HCT116 (cell line): ENCODE measurements around the gene COL26A1. TPM values are rescaled to one million over a fixed set of nuclear protein-coding genes. Genes with fewer than 3 reads are reported as not detected.
A peak's percentile ranks its signal among the peaks of the same experiment; 100 is the strongest.

Experiments
- ATAC-seq: fragments of 200-7000 bp; cut with Tn5 transposase; 2 replicates; pipeline ENCODE4 v1.9.1; 2020; ENCODE audit warnings: mild to moderate bottlenecking, moderate library complexity
- BruUV-seq: library from RNA; stranded (reverse); fragments of 400-500 nt; replicated peaks from 2 replicates; lab custom pipeline; 2021; lab: Mats Ljungman, UMichigan
- CTCF ChIA-PET: fragments of 300-600 bp; sonication (Branson Sonifier 250); formaldehyde crosslinking; loops from one replicate; lab custom pipeline; 2021; ENCODE audit warnings: antibody characterized with exemption; lab: Charles Lee
- POLR2A ChIA-PET: fragments of 300-600, 350-600 bp; sonication (Branson Sonifier 250); formaldehyde crosslinking; loops from one replicate; lab custom pipeline; 2021; ENCODE audit warnings: antibody characterized with exemption; lab: Charles Lee
- RAD21 ChIA-PET, 2 experiments: fragments of 300-600 bp; sonication (Branson Sonifier 250); formaldehyde crosslinking; loops; one replicate each; lab custom pipeline; 2023; ENCODE audit warnings: low total read pairs in 2 of 2; ENCODE audit not compliant: uncharacterized antibody in 2 of 2, unreplicated experiment in 2 of 2, low non-redundant PET in 1 of 2; lab: Charles Lee
- DNase-seq: peaks from one replicate; pipeline ENCODE4 v3.0.0-alpha.2; 2010; ENCODE audit warnings: low read depth, low spot score
- H2AFZ ChIP-seq: fragments of 200-600 bp; shearing (Covaris generic), sonication (generic); 2 replicates; pipeline ENCODE4 v1.6.1; 2017; ENCODE audit warnings: low read depth, mixed run types, mixed read lengths, antibody characterized with exemption, low read length; ENCODE audit not compliant: poor library complexity, severe bottlenecking
- H3K27ac ChIP-seq: 2 replicates; pipeline ENCODE4 v1.5.1; 2012; ENCODE audit warnings: low read depth, low read length
- H3K27me3 ChIP-seq: fragments of 200-600 bp; sonication (generic); 2 replicates; pipeline ENCODE4 v1.6.1; 2016; ENCODE audit warnings: mixed run types, low read length, mixed read lengths; ENCODE audit not compliant: insufficient read depth
- H3K36me3 ChIP-seq, 2 experiments: fragments of 200-500 bp in 1 of 2; fragments of 200-600 bp in 1 of 2; sonication (Bioruptor generic) in 1 of 2; sonication (generic) in 1 of 2; 2 replicates each; pipeline versions ENCODE4 v1.5.1 to v1.6.1; 2014 to 2016; ENCODE audit warnings: low read length in 2 of 2, inconsistent platforms in 1 of 2, mixed read lengths in 1 of 2, mixed run types in 1 of 2; ENCODE audit not compliant: insufficient read depth in 2 of 2, control insufficient read depth in 1 of 2
- H3K4me1 ChIP-seq, 2 experiments: fragments of 200-600 bp in 1 of 2; sonication (generic) in 1 of 2; 2 replicates each; pipeline versions ENCODE4 v1.5.1 to v1.6.1; 2012 to 2017; ENCODE audit warnings: low read length in 2 of 2, inconsistent platforms in 1 of 2, mild to moderate bottlenecking in 1 of 2, mixed read lengths in 1 of 2, mixed run types in 1 of 2, moderate library complexity in 1 of 2; ENCODE audit not compliant: insufficient read depth in 2 of 2, control insufficient read depth in 1 of 2
- H3K4me2 ChIP-seq: fragments of 200-600 bp; sonication (generic); 2 replicates; pipeline ENCODE4 v1.6.1; 2017; ENCODE audit warnings: mixed run types, low read length, mixed read lengths
- H3K4me3 ChIP-seq, 2 experiments: fragments of 200-600 bp in 1 of 2; sonication (generic) in 1 of 2; replicated peaks in 1 of 2; 2 replicates each; pipeline ENCODE4 v1.5.1; 2011 to 2016; ENCODE audit warnings: low read length in 2 of 2, control low read depth in 1 of 2, low read depth in 1 of 2, mild to moderate bottlenecking in 1 of 2, mixed read lengths in 1 of 2, mixed run types in 1 of 2
- H3K79me2 ChIP-seq: fragments of 200-600 bp; sonication (generic); 2 replicates; pipeline ENCODE4 v1.6.1; 2017; ENCODE audit warnings: mild to moderate bottlenecking, mixed run types, low read length, moderate library complexity, mixed read lengths; ENCODE audit not compliant: insufficient read depth
- H3K9ac ChIP-seq: fragments of 200-600 bp; sonication (generic); 2 replicates; pipeline ENCODE4 v1.6.1; 2016; ENCODE audit warnings: low read length, mixed read lengths
- H3K9me2 ChIP-seq: fragments of 200-600 bp; sonication (generic), shearing (Covaris generic); 2 replicates; pipeline ENCODE4 v1.6.1; 2017; ENCODE audit warnings: mixed run types, mild to moderate bottlenecking, moderate library complexity; ENCODE audit not compliant: insufficient read depth
- H3K9me3 ChIP-seq, 2 experiments: fragments of 200-500 bp in 1 of 2; fragments of 200-600 bp in 1 of 2; sonication (Bioruptor generic) in 1 of 2; sonication (generic) in 1 of 2; 2 replicates each; pipeline ENCODE4 v1.6.1; 2014 to 2017; ENCODE audit warnings: low read length in 2 of 2, mixed read lengths in 2 of 2, inconsistent platforms in 1 of 2, low read depth in 1 of 2, mild to moderate bottlenecking in 1 of 2, mixed run types in 1 of 2, moderate library complexity in 1 of 2; ENCODE audit not compliant: control insufficient read depth in 1 of 2, insufficient read depth in 1 of 2
- H4K20me1 ChIP-seq: fragments of 200-600 bp; sonication (generic), shearing (Covaris generic); 2 replicates; pipeline ENCODE4 v1.6.1; 2017; ENCODE audit warnings: mixed run types, mild to moderate bottlenecking, moderate library complexity; ENCODE audit not compliant: insufficient read depth
- ATF3 ChIP-seq: IDR thresholded peaks from 2 replicates; pipeline ENCODE4 v1.6.1; 2012
- CEBPB ChIP-seq: IDR thresholded peaks from 2 replicates; pipeline ENCODE4 v1.6.1; 2012; ENCODE audit warnings: low read depth
- CTCF ChIP-seq, 3 experiments: fragments of 200-600 bp in 1 of 3; sonication (generic) in 1 of 3; IDR thresholded peaks in 2 of 3; conservative IDR thresholded peaks in 1 of 3; 2 replicates each; pipeline ENCODE4 v1.5.1; 2012 to 2017; ENCODE audit warnings: low read depth in 2 of 3, low read length in 2 of 3, antibody characterized with exemption in 1 of 3, borderline replicate concordance in 1 of 3, control low read depth in 1 of 3, mild to moderate bottlenecking in 1 of 3, mixed read lengths in 1 of 3, mixed run types in 1 of 3, moderate library complexity in 1 of 3; ENCODE audit not compliant: insufficient read depth in 1 of 3
- EGR1 ChIP-seq: IDR thresholded peaks from 2 replicates; pipeline ENCODE4 v1.6.1; 2012; ENCODE audit warnings: low read depth
- ELF1 ChIP-seq: IDR thresholded peaks from 2 replicates; pipeline ENCODE4 v1.6.1; 2012; ENCODE audit warnings: low read depth, borderline replicate concordance
- EZH2 ChIP-seq: fragments of 200-600 bp; sonication (generic); IDR thresholded peaks from 2 replicates; pipeline ENCODE4 v1.6.1; 2017; ENCODE audit warnings: antibody characterized with exemption, mixed run types
- FOSL1 ChIP-seq: IDR thresholded peaks from 2 replicates; pipeline ENCODE4 v1.6.1; 2012; ENCODE audit warnings: low read depth
- JUND ChIP-seq: IDR thresholded peaks from 2 replicates; pipeline ENCODE4 v1.6.1; 2012
- POLR2AphosphoS5 ChIP-seq: IDR thresholded peaks from 2 replicates; pipeline ENCODE4 v1.6.1; 2011; ENCODE audit warnings: mild to moderate bottlenecking, low read depth, low read length, moderate library complexity
- RAD21 ChIP-seq: IDR thresholded peaks from 2 replicates; pipeline ENCODE4 v1.6.1; 2012; ENCODE audit warnings: low read depth, mild to moderate bottlenecking
- SIN3A ChIP-seq: IDR thresholded peaks from 2 replicates; pipeline ENCODE4 v1.6.1; 2012; ENCODE audit warnings: low read depth
- SP1 ChIP-seq: IDR thresholded peaks from 2 replicates; pipeline ENCODE4 v1.6.1; 2012; ENCODE audit warnings: low read depth
- TCF7L2 ChIP-seq: IDR thresholded peaks from 2 replicates; pipeline ENCODE4 v1.7.0; 2011; ENCODE audit warnings: borderline replicate concordance, inconsistent platforms; ENCODE audit not compliant: insufficient read depth, insufficient read length; ENCODE audit errors: extremely low read depth
- YY1 ChIP-seq: IDR thresholded peaks from 2 replicates; pipeline ENCODE4 v1.6.1; 2011; ENCODE audit warnings: low read length, low read depth, moderate library complexity, mild to moderate bottlenecking; ENCODE audit not compliant: insufficient replicate concordance; ENCODE audit errors: extremely low read depth
- ZFX ChIP-seq: fragments of 450-650 bp; IDR thresholded peaks from 2 replicates; pipeline ENCODE4 v1.6.1; 2017
- intact Hi-C: fragments of 100-400 bp; cut with micrococcal nuclease; formaldehyde crosslinking; loops from 2 replicates; pipeline ENCODE4 v1.10.0; 2022
- total RNA-seq: library from RNA; stranded (reverse); gene quantifications from one replicate; pipeline ENCODE4 v1.2.1, GENCODE V29; 2021; ENCODE audit not compliant: unreplicated experiment
- TF ChIP-seq, protein P1 (sequence below): IDR thresholded peaks from 2 replicates; pipeline ENCODE4 v1.6.1; 2012

Gene COL26A1
- total RNA-seq, 1 experiment from 2014 or later: 0.27 TPM

DNA sequence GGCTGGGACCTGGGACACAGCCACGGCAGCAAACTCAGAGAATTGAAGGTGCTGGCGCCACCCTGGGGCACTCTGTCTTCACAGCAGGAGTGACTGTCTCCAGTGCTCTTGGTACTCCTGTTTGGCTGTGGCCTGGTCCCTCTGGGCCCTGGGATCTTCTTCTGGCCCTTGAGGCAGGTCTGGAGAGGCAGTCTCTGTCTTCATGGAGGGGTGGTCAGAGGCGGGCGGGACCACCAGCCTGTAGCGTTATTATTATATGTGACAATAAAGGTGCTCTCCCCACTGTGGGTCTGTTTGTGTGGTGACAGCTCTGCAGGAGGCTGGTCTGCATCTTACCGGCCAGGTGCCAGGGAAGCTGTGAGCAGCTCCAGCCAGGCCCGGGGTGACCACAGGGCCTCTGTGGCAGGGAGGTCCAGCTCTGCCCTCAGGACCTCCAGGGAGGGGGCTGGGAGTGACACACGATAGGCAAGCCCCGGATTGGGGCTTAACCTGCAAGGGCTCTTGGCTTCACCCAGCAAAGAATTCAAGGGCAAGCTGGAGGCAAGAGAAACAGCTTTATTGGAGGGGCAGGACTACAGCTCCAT lies 196.2 kb downstream of the COL26A1 start:
- no TSS peak for BruUV-seq
- peak; percentile 22 to 37 (median 36); a peak in 4 of 6 replicates for TF ChIP-seq CTCF (IDR thresholded peaks at IDR 0.05 in 2 of 3, conservative IDR thresholded peaks at IDR 0.05 in 1 of 3; ENCODE audit: borderline replicate concordance in 1 of 3, insufficient read depth in 1 of 3, low read depth in 2 of 3, low read length in 2 of 3)
- TF ChIP-seq ELF1: no peak
- DNase-seq: no peak
- ChIA-PET RAD21 (interaction anchor here in 1 of 2 experiments (0.6 kb wide), 1 partner anchor 44 kb away, joined by 4 read pairs; no protein-coding TSS in a partner anchor), CTCF (interaction anchor here (0.6 to 1.3 kb wide), 3 partner anchors 11 to 715 kb away, joined by 3 to 5 read pairs (median 3); no protein-coding TSS in a partner anchor), POLR2A (no interaction called here)
- no peaks in the 10 kb centered on the region for H3K36me3 ChIP-seq
- peak; percentile 86 for ATAC-seq
- no peak overlapping the region for H3K4me2 ChIP-seq
- H2AFZ ChIP-seq: no peak overlapping the region
- no peaks in the 10 kb centered on the region for H3K9me2 ChIP-seq
- no peaks in the 10 kb centered on the region for H3K27me3 ChIP-seq
- no peak overlapping the region for H3K4me3 ChIP-seq
- intact Hi-C loops: no loop called here
- no peaks in the 10 kb centered on the region for H3K79me2 ChIP-seq
- H3K9ac ChIP-seq: no peak overlapping the region
- H3K4me1 ChIP-seq: peaks cover 2 to 5% of the 10 kb centered on the region in 2 experiments; a peak in 2 of 4 replicates
- H3K27ac ChIP-seq: no peak overlapping the region
- no peaks in the 10 kb centered on the region for H4K20me1 ChIP-seq
- no peaks in the 10 kb centered on the region for H3K9me3 ChIP-seq

DNA sequence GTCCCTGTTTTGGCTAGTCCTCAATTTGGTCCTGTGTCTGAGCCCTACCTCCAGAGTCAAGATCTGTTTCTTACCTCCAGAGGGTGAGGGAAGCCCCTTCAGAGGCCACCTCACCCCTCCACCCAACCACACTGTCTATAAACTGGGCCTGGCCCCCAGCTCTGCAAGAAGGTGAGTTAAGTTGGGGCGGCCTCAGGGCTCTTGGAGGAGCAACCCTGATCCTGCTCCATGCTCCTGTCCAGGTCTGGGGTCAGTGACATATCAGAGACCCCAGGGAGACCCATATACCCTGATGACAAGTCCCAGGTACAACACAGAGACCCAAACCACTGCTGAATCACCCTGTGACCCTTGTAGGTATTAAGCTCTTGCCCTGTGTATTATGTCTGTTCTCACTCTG lies 196.9 kb downstream of the COL26A1 start:
- BruUV-seq: no TSS peak
- H3K27me3 ChIP-seq: no peaks in the 10 kb centered on the region
- ChIA-PET CTCF (interaction anchor here (0.6 to 1.3 kb wide), 3 partner anchors 11 to 714 kb away, joined by 3 to 5 read pairs (median 3); no protein-coding TSS in a partner anchor), POLR2A (interaction anchor here (0.6 kb wide), 1 partner anchor 162 kb away, joined by 3 read pairs; no protein-coding TSS in a partner anchor), RAD21 (interaction anchor here in 1 of 2 experiments (0.6 to 0.7 kb wide), 2 partner anchors 24 to 43 kb away, joined by 4 read pairs; no protein-coding TSS in a partner anchor)
- intact Hi-C loops: no loop called here
- H3K4me2 ChIP-seq: no peak overlapping the region
- H3K4me3 ChIP-seq: no peak overlapping the region
- H3K36me3 ChIP-seq: no peaks in the 10 kb centered on the region
- H3K4me1 ChIP-seq: peaks cover 9 to 13% of the 10 kb centered on the region in 2 experiments; a peak in 3 of 4 replicates
- H4K20me1 ChIP-seq: no peaks in the 10 kb centered on the region
- H3K9ac ChIP-seq: no peak overlapping the region
- DNase-seq (no peak), ATAC-seq (no peak)
- H3K9me3 ChIP-seq: no peaks in the 10 kb centered on the region
- no peaks in the 10 kb centered on the region for H3K9me2 ChIP-seq
- H3K79me2 ChIP-seq: no peaks in the 10 kb centered on the region
- no peak overlapping the region for H2AFZ ChIP-seq
- H3K27ac ChIP-seq: no peak overlapping the region
- TF ChIP-seq EZH2 (no peak), FOSL1 (no peak), ATF3 (no peak), JUND (no peak), POLR2AphosphoS5 (no peak), EGR1 (no peak), RAD21 (no peak), YY1 (no peak), SP1 (no peak), TCF7L2 (no peak), ZFX (no peak), SIN3A (no peak), CEBPB (no peak)
- TF ChIP-seq, protein P1, sequence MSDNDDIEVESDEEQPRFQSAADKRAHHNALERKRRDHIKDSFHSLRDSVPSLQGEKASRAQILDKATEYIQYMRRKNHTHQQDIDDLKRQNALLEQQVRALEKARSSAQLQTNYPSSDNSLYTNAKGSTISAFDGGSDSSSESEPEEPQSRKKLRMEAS: no peak
